Stimulated activated CD4-positive, alpha-beta T cell treated with anti-CD3 and anti-CD28 coated beads, Interleukin-1b, Interleukin-23, amount 100 ng/mL, for 4 hours (primary cell): Measurements from ENCODE around the gene OCA2.

Source experiments
- DNase-seq, 2 donors: peaks; one replicate each; pipeline ENCODE4 v3.0.0-alpha.2; 2020; ENCODE audit warnings: low read depth in 2 of 2

The OCA2 gene

DNA sequence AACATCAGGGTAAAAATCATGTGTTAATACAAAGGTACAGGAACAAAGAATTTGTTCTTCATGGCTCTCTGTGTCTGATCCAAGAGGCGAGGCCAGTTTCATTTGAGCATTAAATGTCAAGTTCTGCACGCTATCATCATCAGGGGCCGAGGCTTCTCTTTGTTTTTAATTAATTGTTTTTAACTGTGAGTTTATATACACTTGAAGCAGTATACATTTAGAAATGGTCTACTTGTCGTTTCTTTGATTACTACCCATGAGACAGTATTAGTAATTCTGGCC is 21.2 kb upstream of the OCA2 start:
- DNase-seq: no peak

DNA sequence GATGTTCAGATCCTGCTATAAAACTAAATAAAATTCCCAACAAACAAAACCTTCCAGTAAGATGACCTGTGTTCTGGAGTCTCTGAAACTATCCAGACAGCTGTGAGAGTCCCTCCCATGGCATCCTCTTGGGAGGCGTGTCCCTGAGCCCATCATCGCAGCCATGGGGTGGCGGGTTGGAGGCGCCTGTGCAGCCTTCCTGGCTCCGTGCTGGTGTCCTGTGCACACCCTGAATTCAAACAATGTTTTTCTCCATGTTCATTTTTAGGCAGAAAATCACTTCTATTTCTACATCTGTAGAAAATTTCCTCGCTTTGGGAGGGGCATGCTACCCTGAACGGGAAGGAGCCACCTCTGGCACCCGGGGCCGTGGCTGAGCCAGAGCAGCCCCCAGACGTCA is 19.4 kb upstream of the OCA2 start:
- DNase-seq: no peak

DNA sequence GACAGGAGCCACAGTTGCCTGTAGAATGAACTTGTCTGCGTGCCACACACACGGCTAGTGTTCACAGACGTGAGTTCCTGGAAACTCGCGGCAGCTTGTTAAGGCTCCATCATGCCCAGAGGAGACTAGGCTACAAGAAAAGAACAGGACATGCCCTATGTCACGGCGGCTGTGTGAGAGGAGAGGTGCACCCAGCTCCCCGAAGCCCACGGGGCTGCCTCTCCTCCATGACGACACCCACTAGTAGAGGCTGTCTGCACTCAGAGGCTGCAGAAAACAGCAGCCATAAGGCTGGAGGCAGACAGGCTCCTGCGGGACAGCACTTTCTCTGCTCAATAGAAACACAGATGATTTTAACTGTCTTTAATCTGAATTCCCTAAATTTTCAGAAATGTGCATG is 19.0 kb upstream of the OCA2 start:
- no peak for DNase-seq

DNA sequence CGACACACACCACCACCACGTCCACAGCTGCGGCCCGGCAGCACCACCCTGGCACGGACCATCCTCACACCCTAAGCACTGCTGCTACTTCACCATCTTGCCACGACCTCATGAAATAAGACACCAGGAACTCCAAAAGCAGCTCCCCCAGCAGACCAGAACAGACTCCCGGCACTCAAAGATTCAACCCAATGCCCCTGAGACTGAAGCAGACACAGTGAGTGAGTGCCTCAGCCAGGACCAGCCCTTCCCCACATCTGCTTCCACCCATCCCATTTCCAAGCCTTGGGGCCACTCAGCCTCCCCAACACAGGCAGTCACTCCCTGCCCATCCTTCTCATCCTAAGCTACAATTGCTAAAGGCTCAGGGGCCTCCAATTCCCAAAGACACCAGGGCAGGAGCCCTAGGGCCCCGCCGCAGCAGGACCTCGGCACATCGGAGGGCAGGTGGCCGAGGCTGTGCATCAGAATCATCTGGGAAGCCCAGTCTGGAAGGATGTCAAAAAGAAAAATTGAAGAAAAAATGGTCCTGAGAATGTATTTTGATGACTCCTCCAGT is 18.4 kb upstream of the OCA2 start:
- no peak for DNase-seq

DNA sequence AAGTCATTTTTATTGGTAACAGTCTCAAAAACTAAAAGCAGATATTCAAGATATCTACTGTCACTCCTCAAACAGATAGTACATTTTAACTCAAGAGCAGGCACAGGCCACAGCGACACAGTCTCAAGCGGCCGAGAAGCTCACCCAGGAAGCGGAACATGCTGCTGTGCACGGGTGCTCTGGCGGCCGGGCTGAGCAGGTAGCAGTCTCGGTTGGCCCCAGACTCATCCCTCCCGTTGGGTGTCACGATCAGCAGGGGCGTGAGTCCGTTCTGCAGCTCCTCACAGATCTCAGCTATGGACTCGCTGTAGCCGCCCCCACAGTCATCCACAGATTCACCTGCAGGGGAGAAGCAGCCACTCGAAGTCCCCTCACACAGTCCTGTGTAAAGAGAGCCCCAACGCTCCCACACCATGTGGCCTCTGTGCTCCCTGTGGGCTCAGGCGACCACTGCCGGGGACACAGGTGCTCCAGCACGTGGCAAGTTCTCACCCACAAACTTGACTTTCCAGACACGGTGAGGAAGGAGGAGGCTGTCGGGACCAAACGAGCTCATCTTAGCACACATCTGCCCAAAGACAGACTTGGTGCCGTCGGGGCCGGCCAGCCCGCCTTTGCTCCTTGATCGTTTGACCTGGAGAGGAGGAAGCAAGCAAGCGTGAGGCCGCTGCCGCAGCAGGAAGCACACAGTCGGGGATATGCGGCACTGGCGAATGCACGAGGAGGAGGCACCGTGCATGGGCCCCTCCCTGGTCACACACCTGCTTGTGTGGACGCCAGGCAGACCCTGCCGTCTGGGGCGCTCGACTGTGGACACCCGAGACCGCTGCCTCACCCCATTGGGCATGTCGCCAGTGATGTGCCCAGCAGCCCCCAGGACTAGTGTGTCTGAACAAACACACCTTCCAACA is 17.7 kb upstream of the OCA2 start:
- no peak for DNase-seq

DNA sequence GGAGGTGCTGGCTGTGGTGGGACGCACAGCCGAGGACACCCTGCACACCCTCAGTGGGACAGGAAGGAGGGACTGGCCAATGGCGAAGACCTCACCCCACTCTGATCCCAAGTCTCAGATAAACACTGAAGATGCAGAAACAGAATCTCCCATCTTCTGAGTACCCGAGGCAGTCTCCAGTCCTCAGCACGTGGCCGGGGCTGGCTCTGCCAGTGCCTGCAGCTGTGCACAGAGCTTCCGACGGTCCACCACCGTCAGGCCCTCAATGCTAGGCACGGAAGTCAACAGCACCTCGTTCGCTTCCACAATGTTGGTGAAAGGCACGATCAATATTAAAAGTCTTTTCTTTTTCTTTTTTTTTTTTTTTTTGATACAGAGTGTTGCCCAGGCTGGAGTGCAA is 16.8 kb upstream of the OCA2 start:
- no peak for DNase-seq

DNA sequence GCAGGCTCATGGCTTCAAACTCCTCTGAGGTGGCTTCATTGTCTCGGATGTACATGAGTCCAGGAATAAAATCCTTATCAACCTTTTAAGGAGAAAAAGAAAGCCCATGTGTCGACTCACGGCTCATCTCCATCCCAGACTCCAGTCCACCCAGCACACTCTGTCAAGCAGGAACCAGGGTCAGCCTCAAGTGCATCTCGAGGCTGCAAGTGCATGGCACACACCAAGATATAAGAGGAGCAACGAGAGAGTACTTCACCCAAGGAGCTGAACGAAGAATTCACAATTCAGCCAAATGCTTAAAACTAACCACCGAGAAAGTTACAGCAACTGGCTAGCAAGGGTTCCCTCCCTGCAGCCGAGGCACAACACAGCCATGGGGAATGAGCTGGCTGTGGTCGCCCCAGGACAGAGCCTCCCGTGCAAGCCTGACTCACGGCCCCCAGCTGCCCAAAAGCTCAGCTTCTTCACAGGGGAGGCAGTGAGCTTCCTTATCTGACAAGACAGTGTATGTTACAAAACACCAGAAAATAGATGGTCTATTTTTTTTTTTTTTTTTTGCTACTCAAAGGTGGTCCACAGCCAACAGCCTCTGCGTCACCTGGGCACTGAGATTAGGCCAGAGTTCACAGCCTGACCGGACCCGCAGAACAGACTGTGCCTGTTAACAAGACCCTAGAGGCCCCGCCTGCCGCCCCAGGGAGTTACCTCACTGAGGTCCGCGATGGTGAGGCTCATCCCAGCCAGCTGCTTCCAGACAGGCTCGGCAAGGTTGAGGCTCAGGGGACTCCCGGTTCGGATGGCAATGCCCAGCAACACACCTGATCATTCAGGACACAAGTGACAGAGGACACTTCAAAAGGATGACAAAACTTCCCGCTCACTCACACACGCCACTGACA is 15.9 kb upstream of the OCA2 start:
- no peak for DNase-seq

DNA sequence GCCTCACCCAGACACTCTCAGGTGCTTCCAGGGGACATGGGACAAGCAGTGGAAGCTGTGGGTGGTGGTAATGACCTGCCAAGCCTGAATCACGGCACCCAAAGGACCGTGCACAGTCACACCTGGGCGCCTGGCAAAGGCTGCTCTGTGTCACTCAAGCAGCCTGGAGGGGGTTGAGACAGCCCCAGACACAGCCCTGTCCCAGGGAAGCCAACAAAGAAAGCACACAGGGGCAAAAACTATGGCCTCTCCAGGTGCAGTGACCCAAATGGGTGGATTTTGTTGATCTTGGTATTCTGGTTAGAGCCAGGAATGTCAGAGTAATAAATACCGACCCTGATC is 15.0 kb upstream of the OCA2 start:
- no peak for DNase-seq

DNA sequence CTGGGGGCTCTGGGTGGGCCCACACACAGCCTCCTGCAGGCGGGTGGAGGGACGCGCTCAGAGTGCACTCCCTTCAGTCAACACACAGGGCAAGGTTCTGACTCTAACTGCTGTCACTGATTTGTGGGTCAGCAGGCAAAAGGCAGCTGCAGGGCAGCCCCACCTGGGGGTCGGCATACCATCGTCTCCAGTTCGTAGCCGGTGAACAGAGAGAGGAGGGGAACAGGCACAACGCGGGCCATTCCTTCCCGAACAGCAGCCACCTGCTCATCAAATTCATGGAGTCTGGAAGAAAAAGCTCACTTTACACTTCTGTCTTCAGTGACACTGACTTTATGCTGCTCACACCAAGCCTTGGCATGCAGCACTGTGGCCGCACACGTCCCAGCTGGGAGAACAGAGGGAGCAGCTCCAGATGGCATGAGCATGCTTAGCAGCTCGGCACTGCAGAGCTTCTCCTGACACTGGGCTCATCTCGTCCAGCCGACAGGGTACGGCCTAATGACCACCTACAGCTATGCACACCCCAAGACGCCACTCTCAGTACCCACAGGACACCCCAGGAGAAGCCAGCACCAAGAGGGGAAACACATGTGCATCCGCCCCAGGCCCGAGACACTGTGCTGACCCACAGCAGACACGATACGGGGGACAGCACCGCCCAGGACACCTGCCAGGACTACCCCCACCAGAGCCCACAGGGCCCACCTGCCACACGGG is 14.4 kb upstream of the OCA2 start:
- DNase-seq: no peak

DNA sequence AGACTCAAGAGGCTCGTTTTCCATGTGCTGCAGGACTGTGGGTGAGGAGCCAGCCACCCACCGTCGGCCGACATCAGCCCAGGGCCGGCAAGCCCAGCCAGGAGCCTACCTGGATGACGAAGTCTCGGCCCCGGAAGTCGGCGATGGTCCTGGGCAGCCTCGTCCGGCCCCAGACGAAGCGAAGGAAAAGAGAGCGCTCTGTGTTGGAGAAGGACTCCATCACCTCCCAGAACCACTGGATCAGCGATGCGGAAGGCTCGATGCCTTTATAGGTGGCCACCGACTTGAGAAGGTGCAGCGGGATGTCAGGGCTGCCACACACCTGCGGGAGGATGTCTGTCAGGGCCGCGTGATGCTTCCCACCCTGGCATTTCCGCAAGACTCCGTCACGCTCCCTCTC is 13.8 kb upstream of the OCA2 start:
- no peak for DNase-seq

DNA sequence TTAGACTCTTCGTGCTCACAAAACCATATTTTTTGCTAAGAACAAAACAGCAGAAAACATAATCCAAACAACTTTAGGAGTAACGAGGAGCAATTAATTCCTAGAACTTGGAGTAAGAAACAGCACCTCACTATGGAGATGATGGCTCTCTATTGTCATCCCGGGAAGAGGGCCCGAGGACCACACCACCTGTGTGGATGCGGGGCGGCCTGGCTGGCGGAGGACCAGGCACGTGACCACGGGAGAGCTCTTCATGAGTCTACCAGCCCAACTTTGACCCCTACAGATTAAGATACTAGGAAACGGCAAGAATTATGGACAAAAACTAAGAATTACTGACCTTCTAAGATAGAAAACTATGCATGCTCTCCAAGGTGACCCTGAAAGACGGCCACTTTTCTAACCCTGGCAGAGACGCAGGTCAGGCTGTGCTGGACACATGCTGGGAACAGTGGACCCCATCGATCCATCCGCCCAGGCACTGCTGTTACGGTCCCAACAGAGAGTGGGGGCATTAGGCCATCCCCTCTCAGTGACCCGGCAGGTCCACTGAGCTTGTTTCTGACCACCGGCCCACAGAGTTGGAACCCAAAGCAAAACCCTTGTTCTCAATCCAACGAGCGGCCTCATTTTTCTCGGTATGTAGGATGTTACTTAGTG is 13.1 kb upstream of the OCA2 start:
- no peak for DNase-seq

DNA sequence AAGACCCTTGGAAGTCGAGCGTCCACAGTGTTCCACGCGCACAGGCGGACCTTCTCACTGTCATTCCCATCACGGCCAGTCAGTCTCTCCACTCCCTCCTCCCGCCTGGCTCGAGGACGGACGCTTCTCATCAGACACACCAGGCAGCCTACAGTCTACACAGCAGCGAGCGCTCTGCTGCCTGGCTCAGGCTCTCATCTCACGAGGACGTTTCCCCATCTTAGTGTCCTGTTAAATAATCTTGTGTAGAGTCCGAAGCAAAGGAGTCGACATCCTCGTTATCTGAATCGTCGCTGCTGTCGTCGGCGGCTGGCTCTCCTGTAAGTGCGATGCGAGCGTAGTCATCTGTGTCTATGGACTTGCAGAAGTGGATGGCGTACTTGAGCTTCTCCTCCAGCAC is 12.4 kb upstream of the OCA2 start:
- no peak for DNase-seq

DNA sequence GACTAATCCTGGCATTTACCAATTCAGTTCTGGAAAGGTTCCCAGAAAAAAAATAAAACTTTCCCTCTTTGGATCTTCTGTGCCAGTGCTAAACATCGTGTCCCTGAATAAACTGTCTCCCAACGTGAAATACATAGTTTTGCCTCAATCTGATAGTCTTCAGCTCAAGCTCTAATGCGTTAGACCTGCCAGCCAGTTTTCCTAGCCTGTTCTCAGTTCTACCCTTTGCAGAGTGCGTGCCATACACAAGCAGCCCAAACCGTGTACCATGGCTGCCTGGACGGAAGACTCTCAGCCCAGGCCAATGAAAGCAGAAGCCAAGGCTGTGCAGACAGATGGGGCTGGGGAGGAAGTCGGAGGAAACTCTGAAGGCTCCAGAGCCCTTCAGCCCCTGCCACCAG is 11.4 kb upstream of the OCA2 start:
- no peak for DNase-seq

DNA sequence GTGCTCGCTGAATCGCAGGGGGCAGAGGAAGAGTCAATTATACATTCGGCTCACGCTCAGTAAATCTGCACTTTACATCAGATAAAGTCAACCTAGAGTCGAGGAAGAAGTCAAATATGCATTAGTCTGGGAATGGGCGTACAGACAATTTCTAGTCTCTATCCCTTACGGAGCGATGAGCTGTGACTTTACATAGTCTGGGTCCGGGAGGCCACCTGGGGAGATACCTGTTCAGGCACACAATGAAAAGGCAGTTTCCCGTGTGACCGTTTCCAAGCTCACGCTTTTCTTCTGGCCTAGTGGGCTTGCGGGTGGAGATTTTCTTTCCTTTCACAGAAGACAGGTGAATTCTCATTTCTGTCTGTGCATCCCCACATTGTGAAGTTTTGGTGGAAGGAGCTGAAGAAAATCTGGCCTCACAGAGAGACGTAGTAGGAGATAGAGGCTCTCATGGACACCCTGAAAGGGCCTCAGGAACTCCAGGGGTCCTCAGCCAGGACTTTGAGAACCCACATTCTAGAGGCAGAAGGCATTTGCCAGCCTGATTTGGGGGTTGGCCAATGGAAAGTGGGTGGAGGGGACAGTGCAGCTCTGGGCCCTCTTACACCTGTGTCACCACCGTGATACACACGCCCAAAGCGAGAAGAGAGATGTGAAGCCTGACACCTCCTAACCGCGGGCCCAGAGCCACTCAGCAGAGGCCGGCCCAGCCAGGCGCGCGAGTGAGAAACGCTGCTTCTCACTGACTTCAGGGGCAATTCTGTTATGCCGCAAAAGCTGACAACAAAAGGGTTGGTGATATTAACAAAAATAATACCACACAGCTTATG is 10.7 kb upstream of the OCA2 start:
- DNase-seq: no peak

DNA sequence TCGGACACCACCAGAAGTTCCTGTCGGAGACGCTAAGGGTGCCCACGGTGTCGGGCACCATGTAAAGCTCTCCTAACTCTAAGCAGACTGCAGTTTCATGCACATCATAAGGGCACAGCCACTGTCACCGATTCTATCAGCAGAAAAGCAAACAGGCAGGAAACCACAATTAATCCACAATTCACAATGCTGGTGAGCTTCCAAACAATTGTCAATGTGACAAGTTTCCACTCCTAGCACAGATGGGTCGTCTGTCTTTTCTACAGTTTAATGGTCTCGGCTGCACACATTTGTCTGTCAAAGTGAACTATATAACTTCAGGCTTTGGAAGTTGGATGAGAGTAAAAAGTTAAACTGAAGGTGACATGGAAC is 8.8 kb upstream of the OCA2 start:
- no peak for DNase-seq

DNA sequence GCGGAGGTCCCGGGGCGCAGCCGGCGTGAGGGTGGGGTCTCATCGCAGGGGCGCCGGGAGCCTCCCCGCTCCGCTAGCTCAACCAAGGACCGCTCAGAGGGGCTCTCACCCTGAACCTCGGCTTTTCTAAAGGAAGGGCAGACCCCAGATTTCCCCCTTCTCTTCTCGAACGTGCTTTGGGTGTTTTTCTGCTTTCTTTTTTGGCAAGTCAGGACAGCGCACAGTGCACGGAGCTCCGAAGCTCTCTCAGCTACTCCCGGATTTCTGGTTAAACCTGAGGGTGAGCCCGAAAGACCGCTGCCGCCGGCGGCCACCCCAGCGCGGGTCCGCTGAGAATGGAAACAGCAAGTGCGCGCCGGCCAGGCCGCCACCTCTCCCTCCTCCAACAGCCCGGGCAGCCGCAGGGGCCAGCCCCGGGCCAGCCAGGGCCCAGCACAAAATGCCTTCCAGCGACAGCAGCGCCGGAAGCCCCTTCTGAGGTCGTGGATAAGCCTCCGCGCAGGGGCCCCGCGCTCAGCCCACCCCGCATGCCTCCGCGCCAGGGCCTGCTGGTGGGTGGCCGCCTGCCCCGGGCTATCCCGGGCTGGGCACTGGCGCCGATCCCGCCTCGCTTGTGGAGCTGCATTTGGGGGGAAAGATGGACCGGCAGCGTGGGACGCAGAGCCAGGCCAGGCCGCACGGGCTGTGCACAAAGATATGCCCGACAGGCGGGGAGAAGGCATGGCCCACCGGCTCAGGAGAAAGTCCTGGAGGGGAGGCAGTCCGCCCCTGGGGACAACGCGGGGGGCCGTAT is 8.2 kb upstream of the OCA2 start:
- DNase-seq: no peak

DNA sequence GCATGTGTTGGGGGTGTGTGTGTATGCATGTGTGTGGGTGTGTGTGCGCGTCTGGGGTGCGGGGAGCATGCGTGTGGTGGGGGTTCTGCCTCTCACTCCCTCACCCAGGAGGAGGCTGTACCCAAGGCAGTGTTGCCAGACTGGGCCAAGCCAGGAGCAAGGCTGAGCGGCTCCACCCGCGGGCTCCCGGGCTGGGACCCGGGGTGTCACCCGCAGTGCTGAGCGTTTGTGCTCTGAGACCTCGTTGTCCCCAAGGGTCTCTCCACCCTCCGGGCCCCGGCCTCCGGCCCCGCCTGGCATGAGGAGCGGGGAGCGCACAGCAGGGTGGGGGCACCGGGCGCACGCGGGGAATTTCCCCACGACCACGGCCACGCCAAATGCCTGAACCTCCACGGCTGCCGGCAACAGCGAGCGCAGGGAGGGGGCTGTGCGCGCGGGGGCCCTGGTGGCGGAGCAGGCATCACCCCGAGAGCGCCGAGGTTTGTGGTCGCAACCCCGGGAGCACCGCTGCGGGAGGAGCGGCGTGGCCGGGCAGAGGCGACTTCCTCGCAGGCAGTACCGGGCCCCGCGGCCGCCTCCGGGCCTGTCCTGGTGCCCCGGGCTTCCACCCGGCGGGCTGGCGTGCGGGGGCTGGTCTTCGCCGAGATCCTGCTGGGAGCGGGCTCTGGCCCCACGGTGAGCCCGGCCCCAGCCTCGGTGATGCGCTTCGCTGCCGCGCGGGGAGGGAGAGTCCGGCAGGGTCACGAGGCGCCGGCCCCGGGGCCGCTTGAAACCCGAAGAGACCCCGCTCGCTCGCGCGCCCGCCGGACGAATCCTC is 7.4 kb upstream of the OCA2 start:
- peak in 1 of 2 donors; percentile 19 for DNase-seq

DNA sequence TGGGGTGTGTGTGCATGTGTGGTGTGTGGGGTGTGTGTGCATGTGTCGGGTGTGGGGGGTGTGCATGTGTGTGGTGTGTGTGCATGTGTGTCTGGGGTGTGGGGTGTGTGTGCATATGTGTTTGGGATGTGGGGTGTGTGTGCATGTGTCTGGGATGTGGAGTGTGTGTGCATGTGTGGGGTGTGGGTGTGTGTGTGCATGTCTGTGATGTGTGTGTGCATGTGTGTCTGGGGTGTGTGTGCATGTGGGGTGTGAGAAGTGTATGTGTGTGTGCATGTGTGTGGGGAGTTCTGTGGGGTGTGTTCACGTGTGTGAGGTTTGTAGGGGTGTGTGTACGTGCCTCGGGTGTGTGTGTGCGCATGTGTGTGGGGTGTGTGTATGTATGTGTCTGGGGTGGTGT is 6.7 kb upstream of the OCA2 start:
- DNase-seq: no peak

DNA sequence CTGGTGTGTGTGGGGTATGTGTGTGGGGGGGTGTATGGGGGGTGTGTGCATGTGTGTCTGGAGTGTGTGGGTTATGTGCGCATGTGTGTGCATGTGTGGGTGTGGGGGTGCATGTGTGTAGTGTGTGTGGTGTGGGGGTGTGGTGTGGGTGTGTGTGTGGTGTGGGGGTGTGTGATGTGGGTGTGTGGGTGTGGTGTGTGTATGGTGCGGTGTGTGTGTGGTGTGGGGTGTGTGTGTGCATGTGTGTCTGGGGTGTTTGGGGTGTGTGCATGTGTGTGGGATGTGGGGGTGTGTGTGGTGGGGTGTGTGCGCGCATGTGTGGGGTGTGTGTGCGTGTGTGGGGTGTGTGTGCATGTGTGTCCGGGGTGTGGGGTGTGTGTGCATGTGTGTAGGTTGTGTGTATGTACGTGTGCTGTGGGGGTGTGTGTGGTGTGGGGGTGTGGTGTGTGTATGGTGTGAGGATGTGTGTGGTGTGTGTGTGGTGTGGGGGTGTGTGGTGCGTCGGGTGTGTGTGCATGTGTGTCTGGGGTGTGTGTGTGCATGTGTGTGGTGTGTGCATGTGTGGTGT is 6.2 kb upstream of the OCA2 start:
- DNase-seq: no peak
